H1 (cell line): ENCODE measurements around the gene CA10. TPM values are rescaled to one million over a fixed set of nuclear protein-coding genes. Genes with fewer than 3 reads are reported as not detected.

Source experiments
- CTCF ChIA-PET: fragments of 300-600 bp; sonication (Branson Sonifier 250); formaldehyde crosslinking; loops from one replicate; lab custom pipeline; 2021; ENCODE audit not compliant: partially characterized antibody; lab: Charles Lee
- POLR2A ChIA-PET: fragments of 300-600 bp; sonication (Branson Sonifier 250); formaldehyde crosslinking; loops from one replicate; lab custom pipeline; 2021; ENCODE audit warnings: inconsistent platforms; ENCODE audit not compliant: partially characterized antibody; lab: Charles Lee
- DNase-seq, 2 experiments: peaks; one replicate each; pipeline versions ENCODE4 v3.0.0 to v3.0.0-alpha.2; 2010 to 2022; ENCODE audit warnings: low spot score in 2 of 2, low read depth in 1 of 2, mixed read lengths in 1 of 2
- FAIRE-seq: peaks from 2 replicates; lab custom pipeline; 2011; peaks lifted over from hg19 to GRCh38; lab: Jason Lieb, UNC
- H2AFZ ChIP-seq: 2 replicates; pipeline ENCODE4 v1.8.1; 2012; ENCODE audit warnings: low read length, inconsistent platforms
- H2AK5ac ChIP-seq: 2 replicates; pipeline ENCODE4 v1.6.1; 2013; ENCODE audit warnings: low read depth, low read length
- H2BK120ac ChIP-seq: replicated peaks from 2 replicates; pipeline ENCODE3; 2013; ENCODE audit warnings: low read depth, low read length, inconsistent platforms
- H2BK12ac ChIP-seq: 2 replicates; pipeline ENCODE4 v1.6.1; 2013; ENCODE audit warnings: low read depth, low read length
- H2BK15ac ChIP-seq: 2 replicates; pipeline ENCODE4 v1.6.1; 2013; ENCODE audit warnings: low read length
- H2BK20ac ChIP-seq: 2 replicates; pipeline ENCODE4 v1.6.1; 2013; ENCODE audit warnings: low read length
- H2BK5ac ChIP-seq: 2 replicates; pipeline ENCODE4 v1.6.1; 2013; ENCODE audit warnings: low read depth, low read length
- H3K14ac ChIP-seq: 2 replicates; pipeline ENCODE4 v1.6.1; 2013; ENCODE audit warnings: inconsistent platforms; ENCODE audit not compliant: insufficient read length
- H3K18ac ChIP-seq: 2 replicates; pipeline ENCODE4 v1.6.1; 2013; ENCODE audit warnings: low read length; ENCODE audit errors: extremely low read depth
- H3K23ac ChIP-seq: 2 replicates; pipeline ENCODE4 v1.6.1; 2013; ENCODE audit warnings: inconsistent platforms; ENCODE audit not compliant: insufficient read length
- H3K23me2 ChIP-seq: 2 replicates; pipeline ENCODE4 v1.6.1; 2013; ENCODE audit warnings: low read depth, low read length
- H3K27ac ChIP-seq: 2 replicates; pipeline ENCODE4 v1.6.1; 2011; ENCODE audit warnings: low read depth, low read length, inconsistent platforms
- H3K27me3 ChIP-seq, 4 experiments: replicated peaks in 1 of 4; 1 replicate in 1 of 4; 2 replicates in 3 of 4; pipeline versions ENCODE4 v1.6.1 to v1.8.1; 2011 to 2013; ENCODE audit warnings: low read length in 3 of 4, mild to moderate bottlenecking in 3 of 4, inconsistent platforms in 2 of 4, mixed read lengths in 2 of 4, moderate library complexity in 1 of 4; ENCODE audit not compliant: control insufficient read depth in 3 of 4, insufficient read depth in 3 of 4; ENCODE audit errors: extremely low read depth in 1 of 4
- H3K36me3 ChIP-seq, 4 experiments: 2 replicates each; pipeline versions ENCODE4 v1.6.1 to v1.8.1; 2011 to 2013; ENCODE audit warnings: mild to moderate bottlenecking in 4 of 4, low read length in 3 of 4, moderate library complexity in 2 of 4, control low read depth in 1 of 4, inconsistent platforms in 1 of 4; ENCODE audit not compliant: insufficient read depth in 4 of 4, control insufficient read depth in 2 of 4
- H3K4ac ChIP-seq: replicated peaks from 2 replicates; pipeline ENCODE3; 2013; ENCODE audit warnings: low read length, low read depth, mixed read lengths, inconsistent platforms; ENCODE audit not compliant: insufficient read length
- H3K4me1 ChIP-seq, 4 experiments: replicated peaks in 1 of 4; 1 replicate in 1 of 4; 2 replicates in 3 of 4; pipeline versions ENCODE4 v1.6.1 to v1.8.1; 2011 to 2013; ENCODE audit warnings: low read length in 3 of 4, inconsistent platforms in 2 of 4, mixed read lengths in 1 of 4; ENCODE audit not compliant: insufficient read depth in 4 of 4, control insufficient read depth in 3 of 4
- H3K4me2 ChIP-seq, 2 experiments: 2 replicates each; pipeline versions ENCODE4 v1.6.1 to v1.8.1; 2011 to 2013; ENCODE audit warnings: low read depth in 2 of 2, low read length in 2 of 2, control low read depth in 1 of 2, inconsistent platforms in 1 of 2, mild to moderate bottlenecking in 1 of 2; ENCODE audit not compliant: insufficient read depth in 1 of 2
- H3K4me3 ChIP-seq, 4 experiments: fragments of 200-600, 300-600 bp in 1 of 4; sonication (generic), shearing (Covaris generic), sonication (Bioruptor Twin) in 1 of 4; 2 replicates each; pipeline versions ENCODE4 v1.5.1 to v1.8.1; 2011 to 2016; ENCODE audit warnings: low read length in 4 of 4, low read depth in 3 of 4, control low read depth in 2 of 4, inconsistent platforms in 2 of 4, mild to moderate bottlenecking in 2 of 4, mixed read lengths in 1 of 4, moderate library complexity in 1 of 4; ENCODE audit not compliant: insufficient read depth in 2 of 4; ENCODE audit errors: extremely low read depth in 1 of 4
- H3K56ac ChIP-seq: replicated peaks from 2 replicates; pipeline ENCODE3; 2013; ENCODE audit warnings: low read depth, mild to moderate bottlenecking, mixed read lengths, low read length, inconsistent platforms; ENCODE audit not compliant: insufficient read length
- H3K79me1 ChIP-seq: 2 replicates; pipeline ENCODE4 v1.6.1; 2013; ENCODE audit warnings: low read depth, low read length, control low read depth
- H3K79me2 ChIP-seq, 2 experiments: 2 replicates each; pipeline versions ENCODE4 v1.6.1 to v1.8.1; 2012 to 2013; ENCODE audit warnings: low read length in 2 of 2, mild to moderate bottlenecking in 2 of 2, inconsistent platforms in 1 of 2; ENCODE audit not compliant: insufficient read depth in 2 of 2, control insufficient read depth in 1 of 2
- H3K9ac ChIP-seq, 4 experiments: replicated peaks in 1 of 4; 1 replicate in 1 of 4; 2 replicates in 3 of 4; pipeline versions ENCODE4 v1.6.1 to v1.8.1; 2011 to 2013; ENCODE audit warnings: low read depth in 3 of 4, low read length in 3 of 4, control low read depth in 2 of 4, mild to moderate bottlenecking in 2 of 4, moderate library complexity in 2 of 4, inconsistent platforms in 1 of 4; ENCODE audit errors: extremely low read depth in 1 of 4
- H3K9me3 ChIP-seq, 2 experiments: 2 replicates each; pipeline versions ENCODE4 v1.6.1 to v1.8.1; 2012 to 2013; ENCODE audit warnings: mild to moderate bottlenecking in 2 of 2, moderate library complexity in 2 of 2, control low read depth in 1 of 2, inconsistent platforms in 1 of 2, low read depth in 1 of 2, low read length in 1 of 2, mixed read lengths in 1 of 2; ENCODE audit not compliant: insufficient read depth in 2 of 2
- H4K20me1 ChIP-seq, 2 experiments: replicated peaks in 1 of 2; 2 replicates each; pipeline versions ENCODE3 to v1.8.1; 2011 to 2013; ENCODE audit warnings: inconsistent platforms in 2 of 2, low read length in 2 of 2, mild to moderate bottlenecking in 1 of 2; ENCODE audit not compliant: insufficient read depth in 2 of 2, control insufficient read depth in 1 of 2
- H4K5ac ChIP-seq: 2 replicates; pipeline ENCODE4 v1.6.1; 2013; ENCODE audit warnings: low read length, low read depth, mixed read lengths, inconsistent platforms; ENCODE audit not compliant: insufficient read length
- H4K8ac ChIP-seq: 2 replicates; pipeline ENCODE4 v1.8.0; 2013; ENCODE audit warnings: mild to moderate bottlenecking, moderate library complexity, low read length, inconsistent platforms; ENCODE audit not compliant: insufficient read depth; ENCODE audit errors: extremely low read depth
- H4K91ac ChIP-seq: replicated peaks from 2 replicates; pipeline ENCODE3; 2013; ENCODE audit warnings: low read length, mixed read lengths, inconsistent platforms; ENCODE audit not compliant: insufficient read length
- CBX5 ChIP-seq: fragments of 300-800, 300-1000 bp; sonication (generic); IDR thresholded peaks from 2 replicates; pipeline ENCODE4 v1.7.1; 2016; ENCODE audit warnings: antibody characterized with exemption, low read length, low read depth
- CBX8 ChIP-seq: fragments of 300-800, 300-1000 bp; sonication (generic); IDR thresholded peaks from 2 replicates; pipeline ENCODE4 v1.7.1; 2016; ENCODE audit warnings: low read depth, low read length, borderline replicate concordance
- CTCF ChIP-seq, 3 experiments: IDR thresholded peaks; 1 replicate in 2 of 3; 2 replicates in 1 of 3; pipeline versions ENCODE4 v1.5.1 to v1.6.1; 2011; ENCODE audit warnings: low read length in 3 of 3, mild to moderate bottlenecking in 3 of 3, inconsistent platforms in 2 of 3, low read depth in 1 of 3, moderate library complexity in 1 of 3; ENCODE audit not compliant: insufficient read depth in 1 of 3; ENCODE audit errors: control extremely low read depth in 1 of 3
- EP300 ChIP-seq, 2 experiments: IDR thresholded peaks; 1 replicate in 1 of 2; 2 replicates in 1 of 2; pipeline ENCODE4 v1.6.1; 2011 to 2012; ENCODE audit warnings: low read depth in 2 of 2, low read length in 2 of 2, mild to moderate bottlenecking in 2 of 2, borderline replicate concordance in 1 of 2, inconsistent platforms in 1 of 2, moderate library complexity in 1 of 2
- GABPA ChIP-seq: IDR thresholded peaks from 2 replicates; pipeline ENCODE4 v1.6.1; 2011; ENCODE audit warnings: mild to moderate bottlenecking, low read length, moderate library complexity, borderline replicate concordance; ENCODE audit not compliant: insufficient read depth
- HDAC6 ChIP-seq: IDR thresholded peaks from one replicate; pipeline ENCODE4 v1.7.1; 2012; ENCODE audit warnings: low read depth, mild to moderate bottlenecking, inconsistent platforms, low read length, moderate library complexity
- KDM1A ChIP-seq: fragments of 200-600, 300-600 bp; sonication (generic); IDR thresholded peaks from 2 replicates; pipeline ENCODE4 v1.7.1; 2016; ENCODE audit warnings: mild to moderate bottlenecking, low read length, borderline replicate concordance
- KDM4A ChIP-seq: IDR thresholded peaks from one replicate; pipeline ENCODE4 v1.7.1; 2012; ENCODE audit warnings: low read depth, mild to moderate bottlenecking, moderate library complexity, low read length, inconsistent platforms; ENCODE audit not compliant: severe bottlenecking
- NANOG ChIP-seq: IDR thresholded peaks from 2 replicates; pipeline ENCODE4 v1.6.1; 2011; ENCODE audit warnings: low read length, low read depth, mild to moderate bottlenecking, inconsistent platforms; ENCODE audit not compliant: insufficient read depth, poor library complexity, severe bottlenecking
- POLR2A ChIP-seq, 2 experiments: IDR thresholded peaks; 1 replicate in 1 of 2; 2 replicates in 1 of 2; pipeline ENCODE4 v1.6.1; 2011; ENCODE audit warnings: low read depth in 2 of 2, low read length in 2 of 2, mild to moderate bottlenecking in 2 of 2; ENCODE audit errors: control extremely low read depth in 1 of 2
- SIX5 ChIP-seq: IDR thresholded peaks from 2 replicates; pipeline ENCODE4 v1.6.1; 2011; ENCODE audit warnings: mild to moderate bottlenecking, low read depth, low read length
- WGBS, 2 experiments: shearing (Covaris generic) in 1 of 2; methylation state at CpG; one replicate each; pipeline versions ENCODE4 v1.1.6 to v1.1.7; 2013 to 2015; ENCODE audit warnings: low lambda C conversion rate in 2 of 2, mixed read lengths in 2 of 2, inconsistent platforms in 1 of 2, low coverage in 1 of 2, missing lambda C conversion rate in 1 of 2; ENCODE audit not compliant: insufficient replicate concordance in 2 of 2, insufficient coverage in 1 of 2, insufficient read length in 1 of 2; ENCODE audit errors: extremely low coverage in 1 of 2, missing lambda C conversion rate in 1 of 2; 5-methylcytosine and 5-hydroxymethylcytosine counted together
- polyA plus RNA-seq, 7 experiments: library from polyadenylated mRNA; depleted of rRNA in 3 of 7; stranded (reverse) in 5 of 7; unstranded in 2 of 7; fragments of >200 nt in 5 of 7; fragments of 200-250 nt in 2 of 7; gene quantifications; 1 replicate in 5 of 7; 2 replicates in 1 of 7; 4 replicates in 1 of 7; pipeline versions ENCODE4 v1.2.1 to v1.2.3, GENCODE V29; 2011 to 2013; ENCODE audit warnings: missing spikeins in 2 of 7, mixed read lengths in 2 of 7
- total RNA-seq: library from RNA; stranded (reverse); fragmentation: NEBNext Ultra II Directional; extraction: Animal tissue kit (Norgen Biotek cat#: 25700); gene quantifications from 2 replicates; pipeline ENCODE4 v1.2.1, GENCODE V29; 2021

Gene CA10
- total and polyA plus RNA-seq, 2 of the 8 experiments (the other 6 are each of a cell fraction or from before 2014, with no cell fraction given), result 0.60 to 0.63 TPM

GRCh38 chr17:51767287-51767686 is 391.2 kb downstream of the CA10 start:
- Histone ChIP-seq H2BK5ac (no peak overlapping the region), H2BK20ac (no peak overlapping the region), H3K23ac (no peak overlapping the region), H4K20me1 (no peaks in the 10 kb centered on the region), H3K23me2 (no peaks in the 10 kb centered on the region), H3K4me3 (no peak overlapping the region), H2AK5ac (no peak overlapping the region), H3K27me3 (no peaks in the 10 kb centered on the region), H3K36me3 (no peaks in the 10 kb centered on the region), H3K4me2 (no peak overlapping the region), H3K9me3 (0 out of 4 replicates have a peak, but pooled peaks cover 0 to 3% of the 10 kb centered on the region in 2 experiments), H2BK15ac (no peak overlapping the region), H2AFZ (no peak overlapping the region), H3K4ac (no peak overlapping the region), H3K79me2 (no peaks in the 10 kb centered on the region), H2BK120ac (no peak overlapping the region), H3K79me1 (no peaks in the 10 kb centered on the region), H3K9ac (no peak overlapping the region), H4K91ac (no peak overlapping the region), H4K8ac (no peak overlapping the region), H2BK12ac (no peak overlapping the region), H3K4me1 (no peaks in the 10 kb centered on the region), H3K18ac (no peak overlapping the region), H3K14ac (no peak overlapping the region), H4K5ac (no peak overlapping the region), H3K56ac (no peak overlapping the region), H3K27ac (no peak overlapping the region)
- ChIA-PET CTCF (interaction anchor here (0.6 to 8.1 kb wide), 7 partner anchors 27 to 358 kb away, joined by 3 to 74 read pairs (median 3); no protein-coding TSS in a partner anchor), POLR2A (no interaction called here)
- DNase-seq, result no peak
- FAIRE-seq, result no peak
- 89% methylated on average over 1 of the region's 1 CpG; no CpG with 5 or more reads in 1 of the 2 experiments for WGBS, 2 experiments
- TF ChIP-seq SIX5 (no peak), POLR2A (IDR thresholded peaks at IDR 0.05; ENCODE audit: control extremely low read depth in 1 of 2, low read depth in 2 of 2, low read length in 2 of 2) (no peak), CBX5 (no peak), EP300 (IDR thresholded peaks at IDR 0.05; ENCODE audit: borderline replicate concordance in 1 of 2, low read depth in 2 of 2, low read length in 2 of 2) (no peak), KDM1A (no peak), CBX8 (no peak), HDAC6 (no peak), GABPA (no peak), KDM4A (no peak), NANOG (no peak), CTCF (IDR thresholded peaks at IDR 0.05; ENCODE audit: control extremely low read depth in 1 of 3, insufficient read depth in 1 of 3, low read depth in 1 of 3, low read length in 3 of 3) (no peak)
